GM21529 (cell line): ENCODE data around the gene COL5A1.

Source experiments
- ATAC-seq: cut with Tn5 transposase; IDR thresholded peaks from one replicate; pipeline ENCODE4 v1.9.1; 2021; ENCODE audit not compliant: unreplicated experiment

COL5A1 gene

GRCh38 chr9:134808447-134808792 lies 166.8 kb downstream of the COL5A1 start:
- ATAC-seq = no peak

GRCh38 chr9:134809292-134809691 lies 167.7 kb downstream of the COL5A1 start:
- ATAC-seq = no peak

GRCh38 chr9:134809826-134810225 lies 168.2 kb downstream of the COL5A1 start:
- no peak for ATAC-seq

GRCh38 chr9:134811079-134811672 lies 169.6 kb downstream of the COL5A1 start:
- no peak for ATAC-seq

GRCh38 chr9:134811673-134812342 lies 170.2 kb downstream of the COL5A1 start:
- ATAC-seq = no peak

- no peak for ATAC-seq
These were observed 170.7 kb downstream of the COL5A1 start for GRCh38 chr9:134812343-134812673.

- no peak for ATAC-seq
These were observed 172.2 kb downstream of the COL5A1 start for GRCh38 chr9:134813841-134814240.

GRCh38 chr9:134814598-134815215 lies 173.1 kb downstream of the COL5A1 start:
- ATAC-seq = no peak

- no peak for ATAC-seq
These were observed 174.0 kb downstream of the COL5A1 start for GRCh38 chr9:134815435-134816214.

GRCh38 chr9:134816264-134816663 lies 174.7 kb downstream of the COL5A1 start:
- ATAC-seq = no peak

GRCh38 chr9:134818000-134818568 lies 176.5 kb downstream of the COL5A1 start:
- no peak for ATAC-seq

GRCh38 chr9:134818591-134818990 lies 177.0 kb downstream of the COL5A1 start:
- ATAC-seq = no peak

- ATAC-seq = no peak
These were observed 179.3 kb downstream of the COL5A1 start for GRCh38 chr9:134820901-134821300.

GRCh38 chr9:134822541-134822940 lies 180.9 kb downstream of the COL5A1 start:
- ATAC-seq = no peak

GRCh38 chr9:134823623-134824022 lies 182.0 kb downstream of the COL5A1 start:
- ATAC-seq = no peak

GRCh38 chr9:134824583-134824982 lies 183.0 kb downstream of the COL5A1 start:
- no peak for ATAC-seq

GRCh38 chr9:134825025-134825424 lies 183.4 kb downstream of the COL5A1 start:
- no peak for ATAC-seq

- no peak for ATAC-seq
These were observed 185.0 kb downstream of the COL5A1 start for GRCh38 chr9:134826336-134827285.

GRCh38 chr9:134827559-134827958 lies 186.0 kb downstream of the COL5A1 start:
- ATAC-seq = no peak

- ATAC-seq = no peak
These were observed 186.4 kb downstream of the COL5A1 start for GRCh38 chr9:134827993-134828392.
